ENCODE data around the gene SKA2.

Gene SKA2

GRCh38 chr17:59101178-59101577 lies 53.8 kb downstream of the SKA2 start:
- Histone ChIP-seq H3K4me3 (replicated peaks; ENCODE audit: insufficient read depth, low read length) (no peak overlapping the region), H3K27ac (replicated peaks) (no peak overlapping the region), H3K27me3 (ENCODE audit: insufficient read depth, poor library complexity, severe bottlenecking) (no peaks in the 10 kb centered on the region)
- no peak for DNase-seq (ENCODE audit: low read depth in 1 of 2, low spot score in 1 of 2)
- no peak for TF ChIP-seq REST (IDR thresholded peaks at IDR 0.05; ENCODE audit: insufficient replicate concordance, low read depth)
- no peak for TF ChIP-seq POLR2AphosphoS5 (IDR thresholded peaks at IDR 0.05; ENCODE audit: low read depth)
- TF ChIP-seq CTCF (IDR thresholded peaks at IDR 0.05; ENCODE audit: insufficient read depth, low read length) = no peak
- no peak for TF ChIP-seq GABPA (IDR thresholded peaks at IDR 0.05; ENCODE audit: low read depth)

- H3K4me3 ChIP-seq (replicated peaks; ENCODE audit: insufficient read depth, low read length) = no peak overlapping the region
- no peak for TF ChIP-seq POLR2AphosphoS5 (IDR thresholded peaks at IDR 0.05; ENCODE audit: low read depth)
- TF ChIP-seq CTCF (IDR thresholded peaks at IDR 0.05; ENCODE audit: insufficient read depth, low read length) = no peak
- TF ChIP-seq GABPA (IDR thresholded peaks at IDR 0.05; ENCODE audit: low read depth) = no peak
- TF ChIP-seq SPI1 (IDR thresholded peaks at IDR 0.05; ENCODE audit: borderline replicate concordance, low read depth) = no peak
- no peak for TF ChIP-seq REST (IDR thresholded peaks at IDR 0.05; ENCODE audit: insufficient replicate concordance, low read depth)
- DNase-seq (ENCODE audit: low read depth in 1 of 2, low spot score in 1 of 2) = no peak
- H3K27me3 ChIP-seq (ENCODE audit: insufficient read depth, poor library complexity, severe bottlenecking) = no peaks in the 10 kb centered on the region
- no peak overlapping the region for H3K27ac ChIP-seq (replicated peaks)
These were observed 57.1 kb downstream of the SKA2 start for GRCh38 chr17:59097876-59098275.

GRCh38 chr17:59094861-59095530 lies 60.0 kb downstream of the SKA2 start:
- DNase-seq (ENCODE audit: low read depth in 1 of 2, low spot score in 1 of 2) = no peak

More at GRCh38 chr17:59094861-59095530, 60.0 kb downstream of the SKA2 start:
- H3K4me3 ChIP-seq (replicated peaks; ENCODE audit: insufficient read depth, low read length) = no peak overlapping the region
- no peak for TF ChIP-seq POLR2AphosphoS5 (IDR thresholded peaks at IDR 0.05; ENCODE audit: low read depth)
- TF ChIP-seq GABPA (IDR thresholded peaks at IDR 0.05; ENCODE audit: low read depth) = no peak
- no peak for TF ChIP-seq REST (IDR thresholded peaks at IDR 0.05; ENCODE audit: insufficient replicate concordance, low read depth)
- H3K27me3 ChIP-seq (ENCODE audit: insufficient read depth, poor library complexity, severe bottlenecking) = no peaks in the 10 kb centered on the region
- H3K27ac ChIP-seq (replicated peaks) = no peak overlapping the region
